ENCODE data around the gene TTBK1.

GRCh38 chr6:43283905-43284304, 40.6 kb downstream of the TTBK1 start:
- TF ChIP-seq CTCF (IDR thresholded peaks at IDR 0.05) (no peak), POLR2A (IDR thresholded peaks at IDR 0.05) (no peak)
